GM21786 (cell line): ENCODE measurements around the gene CCDC116.
"Not testable (repeated sequence)": the region's sequence is repeated elsewhere in the genome, so short reads cannot be mapped to it uniquely, and the experiment has no call there.

ENCODE experiments used
- ATAC-seq: cut with Tn5 transposase; IDR thresholded peaks from one replicate; pipeline ENCODE4 v1.9.1; 2021; ENCODE audit not compliant: unreplicated experiment

Gene CCDC116

DNA sequence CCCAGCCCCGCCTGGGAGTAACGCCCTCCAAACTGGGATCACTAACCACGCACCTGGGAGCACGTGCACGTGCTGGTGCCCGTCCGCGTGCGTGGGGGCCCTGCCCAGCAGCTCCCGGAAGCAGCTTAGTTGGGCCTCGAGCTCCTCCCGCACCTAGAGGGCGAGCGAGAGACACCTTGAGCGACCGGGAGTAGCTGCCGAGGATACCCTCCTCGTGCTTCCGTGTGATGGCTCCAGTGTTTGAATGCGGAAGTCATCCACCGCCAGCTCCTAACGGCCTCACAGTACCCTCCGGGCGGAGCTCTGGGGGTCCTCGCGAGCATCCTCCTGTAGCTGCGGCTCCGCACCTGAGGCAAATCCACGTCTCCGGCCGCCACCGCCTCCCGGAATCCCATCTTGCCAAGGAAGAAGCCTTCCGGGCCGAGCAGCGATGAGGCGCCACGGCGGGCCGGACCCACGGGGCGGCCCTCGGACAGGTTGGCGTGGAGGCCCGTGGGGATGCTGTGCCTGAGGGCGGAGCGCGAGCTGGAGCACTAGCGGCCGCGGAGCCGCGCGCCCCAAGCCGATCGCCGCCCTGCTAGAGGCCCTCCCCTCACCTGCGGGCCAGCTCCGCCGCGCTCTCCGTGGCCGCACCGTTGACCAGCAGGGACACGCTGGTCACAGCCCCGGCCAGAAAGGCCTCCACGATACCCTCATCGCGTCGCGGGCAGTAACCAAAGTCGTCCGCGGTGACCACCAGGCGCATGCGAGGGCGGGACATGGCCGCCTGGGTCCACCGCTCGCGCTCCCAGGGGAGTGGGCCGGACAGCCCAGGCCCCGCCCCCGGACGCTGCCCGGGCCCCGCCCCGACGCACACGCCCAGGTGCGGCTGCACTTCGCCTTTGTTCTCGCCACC, 3.1 kb upstream of the CCDC116 start, which contains the start of gene YDJC:
YDJC (minus strand) TSS at position 768 of the 895 bp plus-strand sequence; CDS start at position 760, 8 bp downstream.
- ATAC-seq = peak; percentile 78

DNA sequence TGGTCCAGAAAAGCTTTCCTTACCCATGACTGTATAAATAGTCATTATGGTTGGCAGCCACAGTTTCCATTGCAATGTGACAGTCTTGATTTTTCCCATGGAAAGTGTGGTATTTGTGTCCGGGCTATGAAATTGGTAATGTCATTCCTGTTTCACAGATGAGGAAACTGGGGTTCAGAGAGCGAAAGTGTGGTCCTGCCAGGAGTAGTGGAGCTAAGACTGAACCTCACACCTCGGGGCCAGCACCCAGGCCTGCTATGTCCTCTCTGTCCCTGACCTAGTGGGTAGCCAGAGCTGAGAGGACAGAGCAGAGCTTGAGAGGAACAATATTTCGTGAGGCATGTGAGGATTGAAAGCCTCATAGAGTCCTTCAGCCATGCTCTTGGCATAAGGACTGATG, 1.5 kb upstream of the CCDC116 start:
- no peak for ATAC-seq

DNA sequence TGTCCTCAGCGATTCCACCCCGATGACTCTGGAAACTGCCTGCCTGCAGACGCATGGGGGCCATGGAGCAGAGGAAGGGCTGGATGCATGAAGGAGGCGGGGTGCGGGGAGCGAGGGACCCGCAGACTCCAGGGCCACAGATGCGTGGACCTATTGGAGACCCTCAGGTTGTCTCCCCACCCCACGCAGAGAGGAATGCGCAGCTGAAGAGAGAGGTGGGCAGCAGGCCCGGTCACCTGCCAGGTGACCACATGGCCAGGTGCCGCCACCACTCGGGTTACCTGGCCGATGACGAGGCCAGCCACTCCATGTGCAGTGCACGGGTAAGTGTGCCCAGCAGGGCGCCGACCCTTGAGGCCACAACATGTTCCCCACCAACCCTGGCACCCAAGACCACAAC, 371 bp downstream of the CCDC116 start:
- ATAC-seq = no peak

DNA sequence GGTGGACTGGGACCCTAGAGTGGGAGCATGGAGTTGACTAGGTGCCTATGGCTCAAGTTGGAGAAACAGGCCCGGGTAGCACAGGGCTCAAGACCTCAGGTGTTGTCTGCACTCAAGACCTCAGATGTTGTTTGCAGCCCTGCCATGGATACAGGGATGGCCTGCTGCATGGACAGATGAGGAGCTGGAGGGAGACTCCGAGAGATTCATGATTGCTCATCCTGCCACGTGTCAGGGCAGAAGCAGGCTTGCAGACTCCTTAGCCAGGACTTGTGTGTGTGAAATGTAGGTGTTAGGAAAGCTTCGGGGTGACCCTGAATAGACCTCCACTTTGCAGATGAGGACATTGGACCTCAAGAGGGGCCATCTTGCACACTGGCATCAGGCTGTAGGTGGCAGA, 921 bp downstream of the CCDC116 start:
- no peak for ATAC-seq

DNA sequence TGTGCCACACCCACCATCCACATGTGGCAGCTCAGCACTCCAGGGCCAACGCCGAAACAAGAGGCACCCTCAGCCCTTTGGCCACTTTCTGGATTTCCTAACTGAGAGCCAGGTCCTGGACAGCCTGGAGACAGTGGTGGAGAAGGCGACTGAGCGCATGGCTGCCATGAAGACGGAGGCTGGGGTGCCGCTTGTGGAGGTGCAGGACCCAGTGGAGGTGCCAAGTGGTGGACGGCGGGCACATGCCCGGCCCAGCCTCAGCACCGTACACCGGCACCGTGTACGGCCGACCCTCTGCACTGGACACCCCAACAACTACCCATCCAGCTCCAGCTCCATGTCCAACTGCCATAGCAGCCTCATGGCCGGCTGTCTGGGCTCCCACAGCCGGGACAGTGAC, 1.5 kb downstream of the CCDC116 start:
- no peak for ATAC-seq

DNA sequence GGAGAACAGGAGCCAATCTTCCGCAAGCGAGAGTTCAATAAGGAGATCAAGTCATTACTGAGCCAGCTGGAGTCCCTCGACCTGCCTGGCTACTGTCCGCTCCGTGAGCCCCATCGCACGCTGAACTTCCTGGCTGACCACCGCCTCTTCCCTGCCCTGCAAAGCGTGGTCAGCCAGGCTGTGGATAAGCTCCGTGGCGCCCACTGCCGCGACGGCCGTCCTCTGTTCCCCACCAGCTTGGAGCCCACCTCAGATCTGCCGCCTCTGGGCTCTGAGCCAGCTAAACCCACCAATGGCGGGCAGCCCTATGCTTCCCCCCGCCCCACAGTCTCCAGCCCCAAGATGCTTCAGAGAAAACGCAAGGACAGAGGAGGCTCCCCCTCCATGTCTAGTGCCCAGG, 2.3 kb downstream of the CCDC116 start:
- ATAC-seq = no peak

DNA sequence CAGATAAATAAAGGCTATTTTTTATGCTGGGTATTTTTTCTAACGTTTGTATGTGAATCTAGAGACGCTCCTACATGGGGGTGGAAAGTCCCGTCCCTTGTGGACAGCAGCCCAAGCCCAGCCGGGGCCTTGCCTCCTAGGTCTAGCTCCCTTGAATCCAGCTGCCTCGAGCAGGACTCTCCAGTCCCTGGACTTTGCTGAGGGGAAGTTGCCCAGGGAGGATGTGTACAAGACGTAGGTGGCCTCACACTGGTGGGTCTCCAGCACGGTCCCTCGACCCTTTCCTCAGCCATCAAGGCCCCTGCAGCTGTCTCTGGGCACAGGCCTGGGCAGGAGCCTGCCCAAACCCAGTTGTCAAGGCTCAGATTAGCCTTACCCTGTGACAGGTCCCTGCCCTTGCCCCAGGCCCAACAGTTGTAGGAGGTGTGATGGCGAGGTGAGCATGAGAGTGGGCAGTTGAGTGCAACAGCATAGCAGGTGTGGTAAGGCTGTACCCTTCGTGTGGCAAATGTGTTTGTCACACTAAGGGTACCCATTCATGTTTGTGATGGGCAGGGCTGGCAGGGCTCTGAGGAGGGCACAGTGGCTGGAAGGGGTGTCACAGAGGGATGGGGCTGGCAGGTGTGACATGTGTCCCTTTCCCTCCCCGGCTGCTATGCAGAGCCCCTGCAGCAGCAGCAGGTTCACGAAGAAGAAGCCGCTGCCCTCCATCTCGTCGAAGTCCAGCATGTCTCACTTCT, 3.4 kb downstream of the CCDC116 start:
- no peak for ATAC-seq

DNA sequence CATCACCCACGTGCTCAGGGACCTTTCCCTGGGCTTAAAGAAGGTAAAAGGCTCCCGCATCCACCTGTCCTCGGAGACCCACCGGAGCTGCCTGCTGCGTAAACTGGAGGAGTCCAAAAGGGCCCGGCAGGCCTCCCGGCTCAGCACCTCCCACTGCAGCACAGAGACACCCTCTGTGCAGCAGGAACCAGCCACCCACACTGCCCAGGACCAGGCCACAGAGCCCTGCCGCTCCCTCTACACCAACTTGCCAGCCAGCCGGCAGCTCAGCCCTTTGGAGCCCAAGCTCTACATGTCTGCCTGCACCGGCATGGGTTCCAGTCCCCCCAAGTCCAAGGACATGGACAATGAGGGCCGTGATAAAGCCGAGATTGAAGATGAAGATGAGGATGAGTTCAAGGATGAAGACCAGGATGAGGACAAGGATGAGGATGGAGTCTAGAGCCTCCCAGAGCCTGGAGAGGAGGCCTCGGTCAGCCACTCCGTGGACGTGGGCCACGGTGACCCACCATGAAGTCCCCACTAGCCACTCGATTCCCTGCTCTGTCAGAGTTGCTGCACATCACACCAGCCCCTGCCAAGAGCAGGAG, 4.2 kb downstream of the CCDC116 start:
- no peak for ATAC-seq

DNA sequence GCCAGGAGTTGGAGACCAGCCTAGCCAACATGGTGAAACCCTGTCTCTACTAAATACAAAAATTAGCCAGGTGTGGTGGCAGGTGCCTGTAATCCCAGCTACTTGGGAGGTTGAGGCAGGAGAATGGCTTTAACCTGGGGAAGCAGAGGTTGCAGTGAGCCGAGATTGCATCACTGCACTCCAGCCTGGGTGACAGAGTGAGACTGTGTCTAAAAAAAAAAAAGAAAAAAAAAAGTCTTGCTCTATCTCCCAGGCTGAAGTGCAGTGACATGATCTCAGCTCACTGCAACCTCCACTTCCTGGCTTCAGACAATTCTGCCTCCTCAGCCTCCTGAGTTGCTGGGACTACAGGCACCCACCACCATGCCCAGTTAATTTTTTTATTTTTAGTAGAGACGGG, 4.9 kb downstream of the CCDC116 start:
- ATAC-seq = not testable (repeated sequence)

DNA sequence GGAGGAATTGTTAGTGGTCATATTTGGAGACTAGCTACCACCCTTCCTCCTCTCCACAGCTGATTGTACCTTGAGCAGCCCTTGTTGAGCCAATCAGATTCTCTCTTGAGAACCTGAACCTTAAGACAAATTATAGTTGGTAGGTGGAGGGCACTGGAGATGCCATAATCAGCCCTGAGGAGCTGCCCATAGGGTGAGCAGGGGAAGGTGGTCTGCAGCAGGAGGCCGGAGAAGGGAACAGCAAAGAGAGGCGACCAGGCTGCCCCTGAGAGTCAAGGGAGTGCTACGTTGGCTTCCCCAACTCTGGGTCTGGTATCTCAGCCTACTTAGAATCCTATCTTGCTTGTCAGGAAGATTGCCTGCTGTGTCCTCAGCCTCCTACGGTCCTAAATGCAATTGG, 6.8 kb downstream of the CCDC116 start:
- ATAC-seq = no peak

DNA sequence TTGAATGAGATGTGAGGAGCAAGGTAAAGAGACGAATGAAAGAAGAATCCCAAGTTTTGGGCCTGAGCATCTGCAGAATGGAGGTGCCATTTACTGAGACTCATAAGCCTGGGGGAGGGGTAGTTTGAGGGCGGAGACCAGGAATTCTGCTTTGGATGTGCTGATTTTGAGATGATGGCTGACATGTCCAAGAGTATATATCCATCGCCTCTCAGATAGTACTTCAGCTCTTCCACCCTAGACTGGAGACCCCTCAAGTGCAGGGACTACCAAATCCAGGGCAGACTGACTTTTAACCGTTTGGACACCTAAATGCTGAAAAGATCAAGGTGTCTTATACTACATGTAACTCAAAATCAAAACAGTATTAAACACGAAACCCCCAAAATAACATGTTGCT, 8.2 kb downstream of the CCDC116 start:
- no peak for ATAC-seq

DNA sequence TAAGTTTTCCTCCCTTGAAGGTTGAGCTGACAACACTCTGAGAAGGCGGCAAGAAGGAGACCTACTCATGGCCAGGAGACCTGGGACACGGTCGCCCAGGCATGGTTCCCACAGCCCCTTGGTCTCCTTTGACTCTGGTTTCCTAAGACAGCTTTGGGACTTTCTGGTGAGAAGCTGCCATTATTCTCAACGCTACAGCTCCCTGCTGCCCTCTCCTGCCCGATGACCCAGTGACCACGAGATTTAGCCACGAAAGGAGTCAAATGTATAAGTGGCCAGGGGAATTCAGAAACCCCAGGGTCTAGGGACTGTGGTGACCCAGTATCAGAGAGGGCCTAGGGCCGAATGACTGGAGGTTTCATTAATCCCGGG, 8.8 kb downstream of the CCDC116 start:
- no peak for ATAC-seq

DNA sequence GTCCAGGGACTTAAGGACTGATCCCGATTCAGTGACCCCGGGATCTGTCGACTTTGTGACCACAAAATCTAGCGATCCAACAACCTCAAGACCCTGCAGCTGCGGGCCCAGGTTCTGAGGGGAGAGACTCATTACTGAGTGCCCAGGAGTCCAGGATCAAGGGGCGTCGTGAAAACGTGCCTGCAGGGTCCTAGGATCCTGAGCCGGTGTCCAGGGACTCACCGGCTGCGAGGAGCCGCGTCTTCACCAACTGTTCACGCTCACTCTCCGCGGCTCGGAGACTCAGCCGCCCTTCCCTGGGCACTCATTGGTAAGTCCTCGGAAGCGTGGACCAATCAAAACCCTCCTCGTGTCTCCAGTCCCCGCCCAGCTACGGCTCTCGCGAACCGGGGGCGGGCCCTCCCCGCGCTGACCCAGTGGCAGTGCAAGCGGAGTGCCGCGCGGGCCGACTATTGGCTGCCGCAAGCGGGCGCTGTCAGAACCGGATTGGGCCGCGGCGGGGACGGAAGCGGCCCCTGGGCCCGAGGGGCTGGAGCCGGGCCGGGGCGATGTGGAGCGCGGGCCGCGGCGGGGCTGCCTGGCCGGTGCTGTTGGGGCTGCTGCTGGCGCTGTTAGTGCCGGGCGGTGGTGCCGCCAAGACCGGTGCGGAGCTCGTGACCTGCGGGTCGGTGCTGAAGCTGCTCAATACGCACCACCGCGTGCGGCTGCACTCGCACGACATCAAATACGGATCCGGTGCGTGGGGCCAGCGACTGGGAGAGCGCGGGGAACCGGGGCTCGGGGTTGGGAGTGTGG, 9.4 kb downstream of the CCDC116 start, which contains the start of gene SDF2L1:
SDF2L1 (plus strand) TSS at position 514 of the 795 bp plus-strand sequence; CDS start at position 549, 35 bp downstream.
- peak; percentile 87 for ATAC-seq

DNA sequence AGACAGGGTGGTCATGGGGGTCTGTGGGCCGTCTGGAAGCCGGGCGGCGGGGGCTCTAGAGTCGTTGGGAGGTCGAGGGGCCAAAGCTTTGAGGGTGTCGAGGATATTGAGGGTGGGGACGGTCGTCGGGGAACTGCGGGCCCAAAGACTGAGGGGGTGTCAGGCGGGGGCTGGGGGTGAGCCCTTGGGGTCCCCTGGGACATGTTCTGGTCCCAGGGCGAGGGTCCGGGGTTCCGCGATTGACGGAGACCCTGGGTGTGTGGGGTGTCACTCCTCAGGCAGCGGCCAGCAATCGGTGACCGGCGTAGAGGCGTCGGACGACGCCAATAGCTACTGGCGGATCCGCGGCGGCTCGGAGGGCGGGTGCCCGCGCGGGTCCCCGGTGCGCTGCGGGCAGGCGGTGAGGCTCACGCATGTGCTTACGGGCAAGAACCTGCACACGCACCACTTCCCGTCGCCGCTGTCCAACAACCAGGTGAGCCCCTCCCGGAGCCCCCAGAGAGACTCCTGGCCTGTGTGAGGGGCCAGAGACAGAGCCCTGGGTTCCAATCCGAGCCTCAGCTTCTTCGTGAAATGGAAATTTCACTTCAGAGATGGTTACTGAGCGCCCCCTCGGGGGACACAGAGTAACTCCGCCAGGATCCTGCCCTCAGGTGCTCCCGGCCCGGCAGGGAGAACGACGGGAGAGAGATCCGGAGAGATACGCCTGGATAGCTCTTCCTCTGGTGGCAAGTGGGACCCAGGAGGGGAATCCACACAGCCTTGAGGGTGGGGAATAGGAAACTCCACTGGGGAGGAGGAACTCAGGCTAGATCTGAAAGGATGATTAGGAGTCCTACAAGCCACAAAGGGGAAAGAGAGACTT, 10.3 kb downstream of the CCDC116 start:
- no peak for ATAC-seq

DNA sequence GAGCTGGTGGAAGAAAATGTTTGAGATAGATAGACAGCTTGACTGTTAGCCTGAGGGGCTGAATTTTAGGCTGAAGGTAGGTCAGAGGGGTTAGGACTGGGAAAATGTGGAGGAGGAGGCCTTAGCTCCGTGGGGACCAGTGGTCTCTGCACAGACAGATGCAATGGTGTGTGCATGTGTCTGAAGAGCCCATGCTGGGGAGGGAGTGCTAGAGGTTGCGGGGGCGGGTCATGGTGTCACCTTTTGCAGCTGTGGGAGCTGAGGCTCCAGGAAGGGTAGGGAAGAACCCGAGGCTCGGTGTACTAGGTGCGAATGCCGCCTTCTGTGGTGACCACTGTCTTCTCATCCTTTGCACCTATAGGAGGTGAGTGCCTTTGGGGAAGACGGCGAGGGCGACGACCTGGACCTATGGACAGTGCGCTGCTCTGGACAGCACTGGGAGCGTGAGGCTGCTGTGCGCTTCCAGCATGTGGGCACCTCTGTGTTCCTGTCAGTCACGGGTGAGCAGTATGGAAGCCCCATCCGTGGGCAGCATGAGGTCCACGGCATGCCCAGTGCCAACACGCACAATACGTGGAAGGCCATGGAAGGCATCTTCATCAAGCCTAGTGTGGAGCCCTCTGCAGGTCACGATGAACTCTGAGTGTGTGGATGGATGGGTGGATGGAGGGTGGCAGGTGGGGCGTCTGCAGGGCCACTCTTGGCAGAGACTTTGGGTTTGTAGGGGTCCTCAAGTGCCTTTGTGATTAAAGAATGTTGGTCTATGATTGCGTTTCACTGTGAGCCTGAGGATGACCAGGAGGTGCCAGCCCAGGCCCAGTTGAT, 11.2 kb downstream of the CCDC116 start:
- ATAC-seq = no peak

DNA sequence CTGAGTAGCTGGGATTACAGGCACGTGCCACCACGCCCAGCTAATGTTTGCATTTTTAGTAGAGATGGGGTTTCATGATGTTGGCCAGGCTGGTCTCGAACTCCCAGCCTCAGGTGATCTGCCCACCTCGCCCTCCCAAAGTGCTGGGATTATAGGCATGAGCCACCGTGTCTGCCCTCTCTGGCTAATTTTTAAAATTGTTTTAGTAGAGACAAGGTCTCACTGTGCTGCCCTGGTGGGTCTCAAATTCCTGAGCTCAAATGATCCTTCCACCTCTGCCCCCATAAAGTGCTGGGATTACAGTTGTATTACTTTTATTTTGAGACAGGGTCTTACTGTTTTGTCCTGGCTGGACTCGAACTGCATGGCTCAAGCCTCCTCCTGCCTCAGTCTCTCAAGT, 13.0 kb downstream of the CCDC116 start:
- ATAC-seq = not testable (repeated sequence)

DNA sequence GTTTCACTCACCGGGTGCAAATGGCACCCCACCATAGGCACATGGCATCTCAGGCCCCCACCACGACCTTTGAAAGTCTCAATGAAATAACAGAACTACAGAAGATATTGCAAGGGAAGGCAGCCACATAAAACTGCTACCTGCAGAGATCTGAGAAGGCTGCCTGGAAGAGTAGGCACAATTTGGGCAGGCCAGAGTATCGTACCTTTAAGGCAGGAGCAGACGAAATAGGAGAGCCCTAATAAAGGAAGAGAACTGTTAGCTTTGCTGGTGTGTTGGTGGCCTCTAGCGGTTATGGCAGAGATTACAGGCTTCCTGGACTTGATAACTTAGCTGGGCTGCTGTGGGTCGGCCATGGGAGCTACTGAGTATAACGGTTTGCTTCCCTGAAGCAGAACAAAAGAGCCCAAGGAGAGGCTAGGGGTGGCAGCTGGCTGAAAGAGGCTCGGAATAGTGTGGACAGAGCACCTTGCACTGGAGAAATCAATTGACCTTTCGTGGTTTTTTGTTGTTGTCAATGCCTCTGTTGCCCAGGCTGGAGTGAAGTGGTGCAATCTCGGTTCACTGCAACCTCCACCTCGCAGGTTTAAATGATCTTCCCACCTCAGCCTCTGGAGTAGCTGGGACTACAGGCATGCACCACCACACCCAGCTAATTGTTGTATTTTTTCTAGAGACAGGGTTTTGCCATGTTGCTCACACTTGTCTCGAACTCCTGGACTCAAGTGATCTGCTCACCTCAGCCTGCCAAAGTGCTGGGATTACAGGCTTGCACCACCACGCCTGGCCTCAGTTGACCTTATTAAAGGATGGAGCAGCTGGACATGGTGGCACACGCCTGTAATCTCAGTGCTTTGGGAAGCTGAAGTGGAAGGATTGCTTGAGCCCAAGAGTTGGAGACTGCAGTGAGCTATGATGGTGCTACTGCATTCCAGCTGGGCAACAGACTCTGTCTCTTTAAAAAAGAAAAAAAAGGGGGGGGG, 14.3 kb downstream of the CCDC116 start:
- no peak for ATAC-seq

DNA sequence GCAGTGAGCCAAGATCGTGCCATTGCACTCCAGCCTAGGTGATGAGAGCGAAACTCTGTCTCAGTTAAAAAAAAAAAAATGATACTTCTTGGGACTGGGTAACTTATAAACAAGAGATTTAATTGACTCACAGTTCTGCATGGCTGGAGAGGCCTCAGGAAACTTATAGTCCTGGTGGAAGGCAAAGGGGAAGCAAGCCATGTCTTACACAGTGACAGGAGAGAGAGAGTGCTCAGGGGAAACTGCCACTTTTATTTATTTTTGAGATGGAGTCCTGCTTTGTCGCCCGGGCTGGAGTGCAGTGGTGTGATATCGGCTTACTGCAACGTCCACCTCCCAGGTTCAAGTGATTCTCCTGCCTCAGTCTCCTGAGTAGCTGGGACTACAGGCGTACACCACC, 17.7 kb downstream of the CCDC116 start:
- ATAC-seq = no peak
